ENCODE results near the gene RAI1.

Gene RAI1

GRCh38 chr17:17691468-17692263 lies 10.4 kb downstream of the RAI1 start:
- no peak overlapping the region for H3K4me3 ChIP-seq (ENCODE audit: low read depth, low read length)
- no peak for TF ChIP-seq CTCF (IDR thresholded peaks at IDR 0.05; ENCODE audit: low read depth, low read length)
- no peak for DNase-seq (ENCODE audit: low read depth, low spot score)
- in situ Hi-C loops (cut with HindIII; ENCODE audit: low sequenced_read_pairs): no loop called here

- TF ChIP-seq CTCF (IDR thresholded peaks at IDR 0.05; ENCODE audit: low read depth, low read length): no peak
- H3K4me3 ChIP-seq (ENCODE audit: low read depth, low read length): no peak overlapping the region
- DNase-seq (ENCODE audit: low read depth, low spot score): no peak
- in situ Hi-C loops (cut with HindIII; ENCODE audit: low sequenced_read_pairs): no loop called here
Observed at GRCh38 chr17:17692353-17693252, 11.3 kb downstream of the RAI1 start.

- in situ Hi-C loops (cut with HindIII; ENCODE audit: low sequenced_read_pairs): no loop called here
- DNase-seq (ENCODE audit: low read depth, low spot score): no peak
- no peak overlapping the region for H3K4me3 ChIP-seq (ENCODE audit: low read depth, low read length)
- TF ChIP-seq CTCF (IDR thresholded peaks at IDR 0.05; ENCODE audit: low read depth, low read length): peak; percentile 4
Observed at GRCh38 chr17:17693253-17694168, 12.3 kb downstream of the RAI1 start.

GRCh38 chr17:17694169-17695081 lies 13.2 kb downstream of the RAI1 start:
- peak; percentile 78 for DNase-seq (ENCODE audit: low read depth, low spot score)
- no peak for TF ChIP-seq CTCF (IDR thresholded peaks at IDR 0.05; ENCODE audit: low read depth, low read length)
- in situ Hi-C loops (cut with HindIII; ENCODE audit: low sequenced_read_pairs): no loop called here
- peak overlapping the region; percentile 46 for H3K4me3 ChIP-seq (ENCODE audit: low read depth, low read length)

- DNase-seq (ENCODE audit: low read depth, low spot score): no peak
- H3K4me3 ChIP-seq (ENCODE audit: low read depth, low read length): no peak overlapping the region
Observed at GRCh38 chr17:17696085-17696484, 14.8 kb downstream of the RAI1 start.

More at GRCh38 chr17:17696085-17696484, 14.8 kb downstream of the RAI1 start:
- TF ChIP-seq CTCF (IDR thresholded peaks at IDR 0.05; ENCODE audit: low read depth, low read length): no peak
- in situ Hi-C loops (cut with HindIII; ENCODE audit: low sequenced_read_pairs): no loop called here
